ENCODE results near the gene RCHY1.
"Not testable (repeated sequence)": the region's sequence is repeated elsewhere in the genome, so short reads cannot be mapped to it uniquely, and the experiment has no call there.

Gene RCHY1

GRCh38 chr4:75525910-75526309 lies 11.7 kb upstream of the RCHY1 start:
- in situ Hi-C loops (cut with HindIII; ENCODE audit: low pct_ligation_motif_present, low pct_unique_long_range_greater_than_20kb, low sequenced_read_pairs): no loop called here

GRCh38 chr4:75525086-75525485 lies 10.9 kb upstream of the RCHY1 start:
- in situ Hi-C loops (cut with HindIII; ENCODE audit: low pct_ligation_motif_present, low pct_unique_long_range_greater_than_20kb, low sequenced_read_pairs): no loop called here
- DNase-seq: no peak

More at GRCh38 chr4:75525910-75526309, 11.7 kb upstream of the RCHY1 start:
- no peak for DNase-seq

- DNase-seq; in situ Hi-C loops (cut with HindIII; ENCODE audit: low pct_ligation_motif_present, low pct_unique_long_range_greater_than_20kb, low sequenced_read_pairs): not testable (repeated sequence)
These were observed 5.2 kb upstream of the RCHY1 start for GRCh38 chr4:75519452-75519851.

GRCh38 chr4:75516144-75516543 lies 1.9 kb upstream of the RCHY1 start:
- DNase-seq: no peak
- in situ Hi-C loops (cut with HindIII; ENCODE audit: low pct_ligation_motif_present, low pct_unique_long_range_greater_than_20kb, low sequenced_read_pairs): no loop called here

- in situ Hi-C loops (cut with HindIII; ENCODE audit: low pct_ligation_motif_present, low pct_unique_long_range_greater_than_20kb, low sequenced_read_pairs): no loop called here
- DNase-seq: no peak
These were observed 878 bp upstream of the RCHY1 start for GRCh38 chr4:75514949-75515612.

- peak; percentile 10 for DNase-seq
- in situ Hi-C loops (cut with HindIII; ENCODE audit: low pct_ligation_motif_present, low pct_unique_long_range_greater_than_20kb, low sequenced_read_pairs): no loop called here
These were observed 575 bp downstream of the RCHY1 start for GRCh38 chr4:75513526-75514130.

- in situ Hi-C loops (cut with HindIII; ENCODE audit: low pct_ligation_motif_present, low pct_unique_long_range_greater_than_20kb, low sequenced_read_pairs): no loop called here
- DNase-seq: peak; percentile 70
These were observed 1.6 kb downstream of the RCHY1 start for GRCh38 chr4:75512386-75513211.

GRCh38 chr4:75511841-75512240 lies 2.4 kb downstream of the RCHY1 start:
- no peak for DNase-seq
- in situ Hi-C loops (cut with HindIII; ENCODE audit: low pct_ligation_motif_present, low pct_unique_long_range_greater_than_20kb, low sequenced_read_pairs): no loop called here

- in situ Hi-C loops (cut with HindIII; ENCODE audit: low pct_ligation_motif_present, low pct_unique_long_range_greater_than_20kb, low sequenced_read_pairs); DNase-seq: not testable (repeated sequence)
These were observed 4.6 kb downstream of the RCHY1 start for GRCh38 chr4:75509592-75509991.

- no peak for DNase-seq
- in situ Hi-C loops (cut with HindIII; ENCODE audit: low pct_ligation_motif_present, low pct_unique_long_range_greater_than_20kb, low sequenced_read_pairs): no loop called here
These were observed 8.6 kb downstream of the RCHY1 start for GRCh38 chr4:75505630-75506029.

GRCh38 chr4:75502671-75503070 lies 11.5 kb downstream of the RCHY1 start:
- in situ Hi-C loops (cut with HindIII; ENCODE audit: low pct_ligation_motif_present, low pct_unique_long_range_greater_than_20kb, low sequenced_read_pairs): no loop called here

GRCh38 chr4:75499900-75500299 lies 14.3 kb downstream of the RCHY1 start:
- in situ Hi-C loops (cut with HindIII; ENCODE audit: low pct_ligation_motif_present, low pct_unique_long_range_greater_than_20kb, low sequenced_read_pairs): no loop called here

More at GRCh38 chr4:75502671-75503070, 11.5 kb downstream of the RCHY1 start:
- no peak for DNase-seq

GRCh38 chr4:75498041-75498440 lies 16.2 kb downstream of the RCHY1 start:
- DNase-seq: no peak
- in situ Hi-C loops (cut with HindIII; ENCODE audit: low pct_ligation_motif_present, low pct_unique_long_range_greater_than_20kb, low sequenced_read_pairs): no loop called here

More at GRCh38 chr4:75499900-75500299, 14.3 kb downstream of the RCHY1 start:
- no peak for DNase-seq

- no peak for DNase-seq
These were observed 17.1 kb downstream of the RCHY1 start for GRCh38 chr4:75497133-75497532.

GRCh38 chr4:75496406-75496805 lies 17.8 kb downstream of the RCHY1 start:
- in situ Hi-C loops (cut with HindIII; ENCODE audit: low pct_ligation_motif_present, low pct_unique_long_range_greater_than_20kb, low sequenced_read_pairs): no loop called here
- DNase-seq: no peak

More at GRCh38 chr4:75497133-75497532, 17.1 kb downstream of the RCHY1 start:
- in situ Hi-C loops (cut with HindIII; ENCODE audit: low pct_ligation_motif_present, low pct_unique_long_range_greater_than_20kb, low sequenced_read_pairs): no loop called here

- in situ Hi-C loops (cut with HindIII; ENCODE audit: low pct_ligation_motif_present, low pct_unique_long_range_greater_than_20kb, low sequenced_read_pairs): no loop called here
- DNase-seq: no peak
These were observed 18.7 kb downstream of the RCHY1 start for GRCh38 chr4:75495476-75495875.

- in situ Hi-C loops (cut with HindIII; ENCODE audit: low pct_ligation_motif_present, low pct_unique_long_range_greater_than_20kb, low sequenced_read_pairs): no loop called here
These were observed 19.6 kb downstream of the RCHY1 start for GRCh38 chr4:75494563-75494962.

GRCh38 chr4:75490155-75490554 lies 24.0 kb downstream of the RCHY1 start:
- peak; percentile 62 for DNase-seq
- in situ Hi-C loops (cut with HindIII; ENCODE audit: low pct_ligation_motif_present, low pct_unique_long_range_greater_than_20kb, low sequenced_read_pairs): no loop called here

More at GRCh38 chr4:75494563-75494962, 19.6 kb downstream of the RCHY1 start:
- DNase-seq: peak; percentile 17

- in situ Hi-C loops (cut with HindIII; ENCODE audit: low pct_ligation_motif_present, low pct_unique_long_range_greater_than_20kb, low sequenced_read_pairs): no loop called here
- DNase-seq: no peak
These were observed 30.0 kb downstream of the RCHY1 start for GRCh38 chr4:75484190-75484589.
